Sigmoid colon (tissue), 7 donors: ENCODE results near the gene SLC16A8. TPM values are rescaled to one million over a fixed set of nuclear protein-coding genes. Genes with fewer than 3 reads are reported as not detected.

ENCODE experiments used
- DNase-seq: peaks from one replicate; pipeline ENCODE4 v3.0.0-alpha.2; 2019
- H3K27ac ChIP-seq, 4 donors: fragments of 200-600 bp; sonication (generic); one replicate each; pipeline ENCODE4 v1.5.1; 2016 to 2019; ENCODE audit warnings: mild to moderate bottlenecking in 1 of 4
- H3K27me3 ChIP-seq, 3 donors: fragments of 200-600 bp; sonication (generic); one replicate each; pipeline ENCODE4 v1.5.1; 2019; ENCODE audit warnings: mild to moderate bottlenecking in 1 of 3
- H3K36me3 ChIP-seq, 4 donors: fragments of 200-600 bp; sonication (generic); one replicate each; pipeline ENCODE4 v1.5.1; 2016 to 2019
- H3K4me1 ChIP-seq, 4 donors: fragments of 200-600 bp; sonication (generic); one replicate each; pipeline ENCODE4 v1.5.1; 2017 to 2019
- H3K4me3 ChIP-seq, 4 donors: fragments of 200-600 bp; sonication (generic); one replicate each; pipeline ENCODE4 v1.5.1; 2017 to 2019; ENCODE audit warnings: mild to moderate bottlenecking in 2 of 4, moderate library complexity in 1 of 4
- H3K9me3 ChIP-seq, 4 donors: fragments of 200-600 bp in 3 of 4; sonication (generic) in 3 of 4; one replicate each; pipeline versions ENCODE4 v1.5.1 to v1.6.1; 2013 to 2019
- CTCF ChIP-seq, 4 experiments: fragments of 450-650 bp in 3 of 4; fragments of 200-600 bp in 1 of 4; IDR thresholded peaks; one replicate each; pipeline ENCODE4 v1.5.1; 2016 to 2019; ENCODE audit warnings: antibody characterized with exemption in 4 of 4, mild to moderate bottlenecking in 3 of 4, moderate library complexity in 2 of 4
- EP300 ChIP-seq, 4 donors: sonication (generic); formaldehyde crosslinking; IDR thresholded peaks; one replicate each; pipeline ENCODE4 v1.6.1; 2017; ENCODE audit warnings: antibody characterized with exemption in 4 of 4
- POLR2A ChIP-seq, 2 donors: fragments of 450-650 bp; IDR thresholded peaks; one replicate each; pipeline ENCODE4 v1.6.1; 2016; ENCODE audit warnings: antibody characterized with exemption in 2 of 2, mild to moderate bottlenecking in 2 of 2, moderate library complexity in 2 of 2
- POLR2AphosphoS5 ChIP-seq, 4 donors: sonication (generic); formaldehyde crosslinking; IDR thresholded peaks; one replicate each; pipeline ENCODE4 v1.6.1; 2017; ENCODE audit warnings: antibody characterized with exemption in 4 of 4
- WGBS, 2 donors: extraction: QIAGEN DNeasy Blood & Tissue Kit; methylation state at CpG; one replicate each; pipeline ENCODE4 v1.1.7; 2013; 5-methylcytosine and 5-hydroxymethylcytosine counted together
- intact Hi-C: fragments of 100-400 bp; cut with DNase I; formaldehyde crosslinking; loops from one replicate; pipeline ENCODE4 v1.15.1; 2023
- polyA plus RNA-seq, 3 donors: library from polyadenylated mRNA; stranded (reverse); fragments of 200-250 nt; gene quantifications; one replicate each; pipeline ENCODE4 v1.2.3, GENCODE V29; 2013
- total RNA-seq, 4 donors: library from RNA; depleted of rRNA; stranded (reverse); fragments of >200 nt; gene quantifications; one replicate each; pipeline ENCODE4 v1.1.0, GENCODE V29; 2016
- donor health status: healthy with polysubstance abuse.
- donor health status: Bipolar disorder and iron deficiency.
- donor health status: healthy.

Gene SLC16A8
- total and polyA plus RNA-seq, 7 donors: 0.20 to 0.71 (median 0.55) TPM; not detected in 4

GRCh38 chr22:38129856-38130255 is 45.9 kb upstream of the SLC16A8 start:
- Histone ChIP-seq H3K4me3 (no peak overlapping the region), H3K9me3 (no peaks in the 10 kb centered on the region), H3K4me1 (no peaks in the 10 kb centered on the region), H3K27ac (no peak overlapping the region), H3K36me3 (peaks cover 0 to 38% (median 2%) of the 10 kb centered on the region in 4 donors), H3K27me3 (no peaks in the 10 kb centered on the region)
- 88 to 92% methylated on average over 9 of the region's 9 CpGs for WGBS, 2 donors
- TF ChIP-seq EP300 (IDR thresholded peaks at IDR 0.05) (no peak), POLR2AphosphoS5 (IDR thresholded peaks at IDR 0.05) (no peak), POLR2A (IDR thresholded peaks at IDR 0.05) (no peak), CTCF (IDR thresholded peaks at IDR 0.05) (no peak)
- intact Hi-C loops: no loop called here
- DNase-seq: no peak

- Histone ChIP-seq H3K4me3 (no peak overlapping the region), H3K27ac (no peak overlapping the region), H3K9me3 (no peaks in the 10 kb centered on the region), H3K36me3 (peaks cover 0 to 34% (median 2%) of the 10 kb centered on the region in 4 donors), H3K27me3 (no peaks in the 10 kb centered on the region), H3K4me1 (no peaks in the 10 kb centered on the region)
- 86 to 89% methylated on average over 10 of the region's 10 CpGs for WGBS, 2 donors
- intact Hi-C loops: no loop called here
- no peak for TF ChIP-seq POLR2A (IDR thresholded peaks at IDR 0.05)
- TF ChIP-seq EP300 (IDR thresholded peaks at IDR 0.05): no peak
- no peak for TF ChIP-seq POLR2AphosphoS5 (IDR thresholded peaks at IDR 0.05)
- no peak for TF ChIP-seq CTCF (IDR thresholded peaks at IDR 0.05)
- no peak for DNase-seq
Observed at GRCh38 chr22:38129021-38129420, 45.0 kb upstream of the SLC16A8 start.

GRCh38 chr22:38127869-38128268 is 43.9 kb upstream of the SLC16A8 start:
- DNase-seq: no peak
- 94 to 97% methylated on average over 9 of the region's 9 CpGs for WGBS, 2 donors
- Histone ChIP-seq H3K27me3 (no peaks in the 10 kb centered on the region), H3K4me3 (no peak overlapping the region), H3K4me1 (no peaks in the 10 kb centered on the region), H3K9me3 (no peaks in the 10 kb centered on the region), H3K36me3 (peaks cover 0 to 24% (median 2%) of the 10 kb centered on the region in 4 donors), H3K27ac (no peak overlapping the region)
- TF ChIP-seq EP300 (IDR thresholded peaks at IDR 0.05): no peak
- TF ChIP-seq CTCF (IDR thresholded peaks at IDR 0.05): no peak
- TF ChIP-seq POLR2AphosphoS5 (IDR thresholded peaks at IDR 0.05): no peak
- no peak for TF ChIP-seq POLR2A (IDR thresholded peaks at IDR 0.05)
- intact Hi-C loops: no loop called here

GRCh38 chr22:38126928-38127668 is 43.1 kb upstream of the SLC16A8 start:
- Histone ChIP-seq H3K27me3 (no peaks in the 10 kb centered on the region), H3K36me3 (peaks cover 0 to 16% (median 0%) of the 10 kb centered on the region in 4 donors), H3K4me3 (no peak overlapping the region), H3K9me3 (no peaks in the 10 kb centered on the region), H3K4me1 (no peaks in the 10 kb centered on the region), H3K27ac (no peak overlapping the region)
- no peak for DNase-seq
- TF ChIP-seq CTCF (IDR thresholded peaks at IDR 0.05): no peak
- no peak for TF ChIP-seq EP300 (IDR thresholded peaks at IDR 0.05)
- TF ChIP-seq POLR2A (IDR thresholded peaks at IDR 0.05): no peak
- no peak for TF ChIP-seq POLR2AphosphoS5 (IDR thresholded peaks at IDR 0.05)
- intact Hi-C loops: no loop called here
- WGBS, 2 donors: 94 to 95% methylated on average over 23 of the region's 23 CpGs
